DND-41 (cell line): ENCODE data around the gene SELL.
"Not testable (repeated sequence)": the region's sequence is repeated elsewhere in the genome, so short reads cannot be mapped to it uniquely, and the experiment has no call there.

Experiments used
- EZH2 ChIP-seq: IDR thresholded peaks from 3 replicates; pipeline ENCODE4 v1.6.1; 2012; ENCODE audit warnings: borderline replicate concordance, low read depth, mild to moderate bottlenecking, moderate library complexity, low read length, inconsistent platforms; ENCODE audit not compliant: severe bottlenecking
- TF ChIP-seq, protein P1 (sequence below): IDR thresholded peaks from 2 replicates; pipeline ENCODE4 v1.5.1; 2012; ENCODE audit warnings: borderline replicate concordance, low read length, moderate library complexity, mild to moderate bottlenecking; ENCODE audit not compliant: poor library complexity, severe bottlenecking; ENCODE audit errors: extremely low read depth

- TF ChIP-seq, protein P1, sequence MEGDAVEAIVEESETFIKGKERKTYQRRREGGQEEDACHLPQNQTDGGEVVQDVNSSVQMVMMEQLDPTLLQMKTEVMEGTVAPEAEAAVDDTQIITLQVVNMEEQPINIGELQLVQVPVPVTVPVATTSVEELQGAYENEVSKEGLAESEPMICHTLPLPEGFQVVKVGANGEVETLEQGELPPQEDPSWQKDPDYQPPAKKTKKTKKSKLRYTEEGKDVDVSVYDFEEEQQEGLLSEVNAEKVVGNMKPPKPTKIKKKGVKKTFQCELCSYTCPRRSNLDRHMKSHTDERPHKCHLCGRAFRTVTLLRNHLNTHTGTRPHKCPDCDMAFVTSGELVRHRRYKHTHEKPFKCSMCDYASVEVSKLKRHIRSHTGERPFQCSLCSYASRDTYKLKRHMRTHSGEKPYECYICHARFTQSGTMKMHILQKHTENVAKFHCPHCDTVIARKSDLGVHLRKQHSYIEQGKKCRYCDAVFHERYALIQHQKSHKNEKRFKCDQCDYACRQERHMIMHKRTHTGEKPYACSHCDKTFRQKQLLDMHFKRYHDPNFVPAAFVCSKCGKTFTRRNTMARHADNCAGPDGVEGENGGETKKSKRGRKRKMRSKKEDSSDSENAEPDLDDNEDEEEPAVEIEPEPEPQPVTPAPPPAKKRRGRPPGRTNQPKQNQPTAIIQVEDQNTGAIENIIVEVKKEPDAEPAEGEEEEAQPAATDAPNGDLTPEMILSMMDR = not testable (repeated sequence)
- not testable (repeated sequence) for TF ChIP-seq EZH2
Measured at GRCh38 chr1:169658777-169659176, 52.6 kb downstream of the SELL start.
